Measurements from ENCODE around the gene POLE.

DNA sequence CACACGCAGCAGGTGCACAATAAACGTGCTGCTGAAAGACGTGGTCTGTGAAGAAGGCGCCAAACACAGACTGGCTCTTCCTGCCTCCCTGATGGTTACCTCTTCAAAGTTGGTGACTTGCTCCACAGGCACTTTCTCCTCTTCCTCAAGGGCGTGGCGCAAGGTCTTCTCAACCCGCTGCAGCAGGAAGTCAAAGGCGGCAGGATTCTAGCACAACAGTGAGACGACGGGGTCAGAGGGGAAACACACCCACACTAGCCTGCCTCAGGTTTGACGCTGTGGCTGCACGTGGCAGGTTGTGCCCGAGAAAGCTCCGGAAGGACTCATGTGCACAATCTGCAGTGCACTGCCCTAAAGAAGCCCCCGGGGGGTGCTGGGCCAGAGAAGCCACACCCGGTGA lies 15.0 kb downstream of the POLE start:
- TF ChIP-seq, protein P1, sequence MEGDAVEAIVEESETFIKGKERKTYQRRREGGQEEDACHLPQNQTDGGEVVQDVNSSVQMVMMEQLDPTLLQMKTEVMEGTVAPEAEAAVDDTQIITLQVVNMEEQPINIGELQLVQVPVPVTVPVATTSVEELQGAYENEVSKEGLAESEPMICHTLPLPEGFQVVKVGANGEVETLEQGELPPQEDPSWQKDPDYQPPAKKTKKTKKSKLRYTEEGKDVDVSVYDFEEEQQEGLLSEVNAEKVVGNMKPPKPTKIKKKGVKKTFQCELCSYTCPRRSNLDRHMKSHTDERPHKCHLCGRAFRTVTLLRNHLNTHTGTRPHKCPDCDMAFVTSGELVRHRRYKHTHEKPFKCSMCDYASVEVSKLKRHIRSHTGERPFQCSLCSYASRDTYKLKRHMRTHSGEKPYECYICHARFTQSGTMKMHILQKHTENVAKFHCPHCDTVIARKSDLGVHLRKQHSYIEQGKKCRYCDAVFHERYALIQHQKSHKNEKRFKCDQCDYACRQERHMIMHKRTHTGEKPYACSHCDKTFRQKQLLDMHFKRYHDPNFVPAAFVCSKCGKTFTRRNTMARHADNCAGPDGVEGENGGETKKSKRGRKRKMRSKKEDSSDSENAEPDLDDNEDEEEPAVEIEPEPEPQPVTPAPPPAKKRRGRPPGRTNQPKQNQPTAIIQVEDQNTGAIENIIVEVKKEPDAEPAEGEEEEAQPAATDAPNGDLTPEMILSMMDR (IDR thresholded peaks at IDR 0.05), result no peak
- no peak for TF ChIP-seq POLR2A (IDR thresholded peaks at IDR 0.05)

Data from esophagus squamous epithelium (tissue), 4 donors.